A549 (cell line): Measurements from ENCODE around the gene GHR. TPM values are rescaled to one million over a fixed set of nuclear protein-coding genes. Genes with fewer than 3 reads are reported as not detected.

ENCODE experiments used
- ATAC-seq, 2 experiments: fragments of 200-7000 bp in 1 of 2; fragments of >200 bp in 1 of 2; cut with Nextera tagmentation in 1 of 2; cut with Tn5 transposase in 1 of 2; 3 replicates each; pipeline versions ENCODE4 v1.8.0 to v1.9.1; 2018 to 2020; ENCODE audit warnings: mild to moderate bottlenecking in 1 of 2, moderate library complexity in 1 of 2
- CTCF ChIA-PET: fragments of 300-600 bp; sonication (Branson Sonifier 250); formaldehyde crosslinking; extraction: SDS; loops from one replicate; lab custom pipeline; 2021; ENCODE audit warnings: antibody characterized with exemption, inconsistent platforms; lab: Yijun Ruan, JAX
- POLR2A ChIA-PET: fragments of 350-600 bp; formaldehyde crosslinking; extraction: SDS; loops from one replicate; lab custom pipeline; 2021; ENCODE audit warnings: antibody characterized with exemption, inconsistent platforms; lab: Yijun Ruan, JAX
- DNase-seq, 2 experiments: peaks; one replicate each; pipeline versions ENCODE4 v3.0.0 to v3.0.0-alpha.2; 2011 to 2016; ENCODE audit warnings: low read depth in 1 of 2, low spot score in 1 of 2
- FAIRE-seq: peaks from 2 replicates; lab custom pipeline; 2011; peaks lifted over from hg19 to GRCh38; lab: Jason Lieb, UNC
- H3K27ac ChIP-seq, 2 experiments: fragments of >200 bp; sonication (Bioruptor Twin); formaldehyde crosslinking; 3 replicates each; pipeline ENCODE4 v1.5.1; 2016 to 2017
- H3K4me1 ChIP-seq: fragments of >200 bp; sonication (Bioruptor Twin); formaldehyde crosslinking; 3 replicates; pipeline ENCODE4 v1.6.1; 2016
- H3K4me2 ChIP-seq: fragments of >200 bp; sonication (Bioruptor Twin); formaldehyde crosslinking; 3 replicates; pipeline ENCODE4 v1.6.1; 2016
- H3K4me3 ChIP-seq: fragments of >200 bp; sonication (Bioruptor Twin); formaldehyde crosslinking; 3 replicates; pipeline ENCODE4 v1.5.1; 2016
- H3K9me3 ChIP-seq: fragments of >200 bp; sonication (Bioruptor Twin); formaldehyde crosslinking; 3 replicates; pipeline ENCODE4 v1.6.1; 2016
- BCL3 ChIP-seq: fragments of >200 bp; sonication (Bioruptor Twin); formaldehyde crosslinking; IDR thresholded peaks from 3 replicates; pipeline ENCODE4 v1.6.1; 2016
- CBX2 ChIP-seq: fragments of 200-600 bp; sonication (generic); IDR thresholded peaks from 2 replicates; pipeline ENCODE4 v1.6.1; 2016; ENCODE audit warnings: low read depth, mild to moderate bottlenecking, borderline replicate concordance
- CBX8 ChIP-seq: fragments of 200-600 bp; sonication (generic); IDR thresholded peaks from 2 replicates; pipeline ENCODE4 v1.6.1; 2016
- CEBPB ChIP-seq, 2 experiments: fragments of >200 bp in 1 of 2; sonication (Bioruptor Twin) in 1 of 2; formaldehyde crosslinking in 1 of 2; IDR thresholded peaks; 2 replicates each; pipeline ENCODE4 v1.6.1; 2012 to 2016
- CHD2 ChIP-seq: fragments of 150-350 bp; IDR thresholded peaks from 2 replicates; pipeline ENCODE4 v1.6.1; 2014; ENCODE audit warnings: low read length; ENCODE audit not compliant: partially characterized antibody
- CHD4 ChIP-seq: fragments of 200-600 bp; sonication (generic); IDR thresholded peaks from 2 replicates; pipeline ENCODE4 v1.6.1; 2016; ENCODE audit warnings: antibody characterized with exemption, mild to moderate bottlenecking, borderline replicate concordance
- E2F6 ChIP-seq: IDR thresholded peaks from 2 replicates; pipeline ENCODE4 v1.6.1; 2012; ENCODE audit warnings: low read depth, borderline replicate concordance
- EHF ChIP-seq: fragments of 250-450 bp; sonication (Bioruptor Pico); IDR thresholded peaks from 2 replicates; pipeline ENCODE4 v1.5.0; 2020; ENCODE audit warnings: mild to moderate bottlenecking
- EHMT2 ChIP-seq: fragments of 200-600 bp; sonication (generic); IDR thresholded peaks from 2 replicates; pipeline ENCODE4 v1.6.1; 2016; ENCODE audit warnings: antibody characterized with exemption, low read depth, mild to moderate bottlenecking, moderate library complexity
- EP300 ChIP-seq, 2 experiments: fragments of >200 bp; sonication (Bioruptor Twin); formaldehyde crosslinking; IDR thresholded peaks; 2 replicates in 1 of 2; 3 replicates in 1 of 2; pipeline ENCODE4 v1.6.1; 2016 to 2017
- ESRRA ChIP-seq: fragments of 150-350 bp; IDR thresholded peaks from 2 replicates; pipeline ENCODE4 v1.6.1; 2014; ENCODE audit warnings: mild to moderate bottlenecking, low read length, borderline replicate concordance
- FOSB ChIP-seq: fragments of 250-450 bp; sonication (Bioruptor Pico); IDR thresholded peaks from 2 replicates; pipeline ENCODE4 v1.5.0; 2020; ENCODE audit warnings: mild to moderate bottlenecking, moderate library complexity
- FOSL2 ChIP-seq, 2 experiments: fragments of 450-650 bp in 1 of 2; fragments of >200 bp in 1 of 2; sonication (Bioruptor Twin) in 1 of 2; formaldehyde crosslinking; IDR thresholded peaks; 2 replicates each; pipeline versions ENCODE4 v1.5.0 to v1.6.1; 2016 to 2020; ENCODE audit warnings: mild to moderate bottlenecking in 1 of 2, moderate library complexity in 1 of 2
- FOXS1 ChIP-seq: fragments of 250-450 bp; sonication (Bioruptor Pico); IDR thresholded peaks from 2 replicates; pipeline ENCODE4 v1.5.0; 2020; ENCODE audit warnings: mild to moderate bottlenecking, moderate library complexity
- GATA3 ChIP-seq: IDR thresholded peaks from 2 replicates; pipeline ENCODE4 v1.6.1; 2012; ENCODE audit warnings: borderline replicate concordance
- HEYL ChIP-seq: fragments of 250-450 bp; sonication (Bioruptor Pico); IDR thresholded peaks from 2 replicates; pipeline ENCODE4 v1.8.0; 2021; ENCODE audit warnings: mild to moderate bottlenecking, moderate library complexity
- HOXB5 ChIP-seq: fragments of 250-450 bp; sonication (Bioruptor Pico); IDR thresholded peaks from 2 replicates; pipeline ENCODE4 v1.5.0; 2020; ENCODE audit warnings: mild to moderate bottlenecking, moderate library complexity
- KDM5A ChIP-seq: fragments of 200-600 bp; sonication (generic); IDR thresholded peaks from 2 replicates; pipeline ENCODE4 v1.6.1; 2016; ENCODE audit warnings: antibody characterized with exemption, mild to moderate bottlenecking
- MAFK ChIP-seq: fragments of 450-650 bp; IDR thresholded peaks from 2 replicates; pipeline ENCODE4 v1.6.1; 2014; ENCODE audit not compliant: partially characterized antibody
- MAZ ChIP-seq: fragments of 150-350 bp; IDR thresholded peaks from 2 replicates; pipeline ENCODE4 v1.6.1; 2014; ENCODE audit warnings: antibody characterized with exemption, low read depth, low read length, borderline replicate concordance
- NPAS2 ChIP-seq: fragments of 250-450 bp; sonication (Bioruptor Pico); IDR thresholded peaks from 2 replicates; pipeline ENCODE4 v1.8.0; 2022; ENCODE audit warnings: mild to moderate bottlenecking, moderate library complexity, borderline replicate concordance
- POLR2A ChIP-seq: IDR thresholded peaks from 2 replicates; pipeline ENCODE4 v1.6.1; 2012; ENCODE audit warnings: mild to moderate bottlenecking, low read length
- RAD21 ChIP-seq, 2 experiments: fragments of >200 bp in 1 of 2; sonication (Bioruptor Twin) in 1 of 2; formaldehyde crosslinking in 1 of 2; IDR thresholded peaks in 1 of 2; conservative IDR thresholded peaks in 1 of 2; 2 replicates in 1 of 2; 3 replicates in 1 of 2; pipeline ENCODE4 v1.6.1; 2012 to 2018; ENCODE audit warnings: inconsistent platforms in 1 of 2
- RARB ChIP-seq: fragments of 250-450 bp; sonication (Bioruptor Pico); IDR thresholded peaks from 2 replicates; pipeline ENCODE4 v1.8.0; 2021; ENCODE audit warnings: mild to moderate bottlenecking, moderate library complexity
- RCOR1 ChIP-seq: fragments of 150-350 bp; IDR thresholded peaks from 2 replicates; pipeline ENCODE4 v1.6.1; 2014; ENCODE audit warnings: antibody characterized with exemption, low read length, low read depth
- RNF2 ChIP-seq: fragments of 200-600 bp; sonication (generic); IDR thresholded peaks from 2 replicates; pipeline ENCODE4 v1.6.1; 2016; ENCODE audit warnings: low read depth, mild to moderate bottlenecking, antibody characterized with exemption, moderate library complexity, borderline replicate concordance
- SMC3 ChIP-seq: fragments of >200 bp; sonication (Bioruptor Twin); formaldehyde crosslinking; IDR thresholded peaks from 3 replicates; pipeline ENCODE4 v1.6.1; 2018; ENCODE audit warnings: inconsistent platforms
- TFCP2L1 ChIP-seq: fragments of 250-450 bp; sonication (Bioruptor Pico); IDR thresholded peaks from 2 replicates; pipeline ENCODE4 v1.5.0; 2021; ENCODE audit warnings: mild to moderate bottlenecking
- ZNF302 ChIP-seq: fragments of 250-450 bp; sonication (Bioruptor Pico); IDR thresholded peaks from 2 replicates; pipeline ENCODE4 v1.9.0; 2021; ENCODE audit warnings: inconsistent platforms, mild to moderate bottlenecking, moderate library complexity
- ZSCAN20 ChIP-seq: fragments of 250-450 bp; sonication (Bioruptor Pico); IDR thresholded peaks from 2 replicates; pipeline ENCODE4 v1.8.0; 2022; ENCODE audit warnings: mild to moderate bottlenecking, moderate library complexity
- WGBS: methylation state at CpG from one replicate; pipeline ENCODE4 v1.1.6; 2017; ENCODE audit errors: missing lambda C conversion rate; 5-methylcytosine and 5-hydroxymethylcytosine counted together
- polyA plus RNA-seq, 4 experiments: library from polyadenylated mRNA; depleted of rRNA in 3 of 4; stranded (reverse); fragments of >200 nt; fragmentation: RNase III in 1 of 4; extraction: RNeasy Plus Mini Kit Qiagen cat#74134 plus additional on column Dnase treatment in 1 of 4; gene quantifications; 2 replicates in 3 of 4; 3 replicates in 1 of 4; pipeline ENCODE4 v1.2.3, GENCODE V29; 2011 to 2017
- TF ChIP-seq, protein P1 (sequence below): fragments of 450-650 bp; IDR thresholded peaks from 2 replicates; pipeline ENCODE4 v1.6.1; 2014; ENCODE audit warnings: antibody characterized with exemption
- TF ChIP-seq, protein P2 (sequence below): IDR thresholded peaks from 2 replicates; pipeline ENCODE4 v1.6.1; 2012
- TF ChIP-seq, protein P3 (sequence below): IDR thresholded peaks from 2 replicates; pipeline ENCODE4 v1.6.1; 2012

GHR gene
- polyA plus RNA-seq, 2 of the 4 experiments (the other 2 are of a cell fraction) = 0.05 TPM; not detected in 1

DNA sequence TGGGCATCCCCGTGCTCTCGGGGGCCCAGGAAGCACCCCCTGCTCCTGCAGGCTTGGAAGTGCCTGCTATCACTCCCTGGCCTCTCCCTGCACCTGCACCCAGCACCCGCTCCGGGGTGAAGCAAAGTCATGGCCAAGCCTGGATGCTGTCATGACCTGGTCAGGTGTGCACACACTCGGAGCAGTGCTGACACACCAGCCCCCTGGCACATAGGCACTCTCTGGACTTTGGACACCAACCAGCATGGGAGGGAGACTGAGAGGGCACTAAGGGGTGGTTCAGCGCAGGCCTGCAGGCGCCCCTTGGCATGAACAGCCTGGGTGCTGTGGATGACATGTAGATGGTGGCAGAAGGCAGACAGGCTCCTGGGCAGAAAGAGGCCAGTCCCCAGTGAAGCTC is 158.6 kb downstream of the GHR start (continued):
- no peak for TF ChIP-seq CBX2
- TF ChIP-seq GATA3 = no peak
- TF ChIP-seq KDM5A = no peak
- TF ChIP-seq BCL3 = no peak

GRCh38 chr5:42582723-42583122 is 159.5 kb downstream of the GHR start:
- Histone ChIP-seq H3K9me3 (no peaks in the 10 kb centered on the region), H3K4me1 (no peaks in the 10 kb centered on the region), H3K4me2 (no peak overlapping the region), H3K27ac (no peak overlapping the region), H3K4me3 (no peak overlapping the region)
- ATAC-seq = peak in 1 of 2 experiments; percentile 32; a peak in 2 of 6 replicates
- POLR2A ChIA-PET = no interaction called here
- WGBS = 31% methylated on average over 9 of the region's 13 CpGs
- TF ChIP-seq HEYL (CRISPR knock-in tag) = no peak
- TF ChIP-seq EHMT2 = no peak
- TF ChIP-seq POLR2A = no peak
- TF ChIP-seq, protein P1, sequence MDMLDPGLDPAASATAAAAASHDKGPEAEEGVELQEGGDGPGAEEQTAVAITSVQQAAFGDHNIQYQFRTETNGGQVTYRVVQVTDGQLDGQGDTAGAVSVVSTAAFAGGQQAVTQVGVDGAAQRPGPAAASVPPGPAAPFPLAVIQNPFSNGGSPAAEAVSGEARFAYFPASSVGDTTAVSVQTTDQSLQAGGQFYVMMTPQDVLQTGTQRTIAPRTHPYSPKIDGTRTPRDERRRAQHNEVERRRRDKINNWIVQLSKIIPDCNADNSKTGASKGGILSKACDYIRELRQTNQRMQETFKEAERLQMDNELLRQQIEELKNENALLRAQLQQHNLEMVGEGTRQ = no peak
- no peak for TF ChIP-seq ZSCAN20 (CRISPR knock-in tag)
- no peak for TF ChIP-seq CHD2
- TF ChIP-seq ESRRA = no peak
- TF ChIP-seq, protein P2, sequence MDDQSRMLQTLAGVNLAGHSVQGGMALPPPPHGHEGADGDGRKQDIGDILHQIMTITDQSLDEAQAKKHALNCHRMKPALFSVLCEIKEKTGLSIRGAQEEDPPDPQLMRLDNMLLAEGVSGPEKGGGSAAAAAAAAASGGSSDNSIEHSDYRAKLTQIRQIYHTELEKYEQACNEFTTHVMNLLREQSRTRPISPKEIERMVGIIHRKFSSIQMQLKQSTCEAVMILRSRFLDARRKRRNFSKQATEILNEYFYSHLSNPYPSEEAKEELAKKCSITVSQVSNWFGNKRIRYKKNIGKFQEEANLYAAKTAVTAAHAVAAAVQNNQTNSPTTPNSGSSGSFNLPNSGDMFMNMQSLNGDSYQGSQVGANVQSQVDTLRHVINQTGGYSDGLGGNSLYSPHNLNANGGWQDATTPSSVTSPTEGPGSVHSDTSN = no peak
- TF ChIP-seq FOSL2 (IDR thresholded peaks at IDR 0.05) = no peak
- TF ChIP-seq FOSL2 (CRISPR knock-in tag; IDR thresholded peaks at IDR 0.05) = no peak
- no peak for TF ChIP-seq CBX8
- no peak for TF ChIP-seq MAZ
- TF ChIP-seq, protein P3, sequence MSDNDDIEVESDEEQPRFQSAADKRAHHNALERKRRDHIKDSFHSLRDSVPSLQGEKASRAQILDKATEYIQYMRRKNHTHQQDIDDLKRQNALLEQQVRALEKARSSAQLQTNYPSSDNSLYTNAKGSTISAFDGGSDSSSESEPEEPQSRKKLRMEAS = no peak
- TF ChIP-seq MAFK = no peak
- no peak for TF ChIP-seq ZNF302
- no peak for TF ChIP-seq E2F6
- TF ChIP-seq RARB (CRISPR knock-in tag) = no peak
- TF ChIP-seq RAD21 (conservative IDR thresholded peaks at IDR 0.05 in 1 of 2, IDR thresholded peaks at IDR 0.05 in 1 of 2) = no peak
- CTCF ChIA-PET = interaction anchor here (0.9 to 3.3 kb wide), 26 partner anchors 9 to 727 kb away, joined by 3 to 20 read pairs (median 4); partner anchors contain the start of gene GHR
- no peak for FAIRE-seq
- DNase-seq = no peak

DNA sequence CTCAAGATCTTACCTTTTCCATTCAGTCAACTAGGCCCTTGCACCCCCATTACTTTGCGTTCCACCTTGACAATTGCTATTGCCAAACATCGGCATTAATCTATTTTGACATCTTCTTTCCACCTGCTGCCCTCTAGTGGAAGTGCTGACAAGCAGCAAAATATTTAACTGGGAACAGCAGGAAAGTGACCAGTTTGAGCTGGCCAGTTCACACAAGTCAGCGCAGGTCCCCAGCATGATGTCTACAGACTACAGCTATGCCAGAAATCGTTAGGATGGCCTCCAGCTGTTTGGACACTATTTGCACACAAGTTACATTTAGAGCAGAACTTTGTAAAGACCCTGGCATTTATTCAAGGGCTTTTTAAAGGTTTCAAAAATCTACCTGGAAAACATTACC is 160.1 kb downstream of the GHR start:
- no peak overlapping the region for H3K4me2 ChIP-seq
- TF ChIP-seq MAFK = peak; percentile 46
- TF ChIP-seq HOXB5 = peak; percentile 97
- no peak for TF ChIP-seq NPAS2 (CRISPR knock-in tag)
- no peak for TF ChIP-seq FOXS1 (CRISPR knock-in tag)
- no peak for TF ChIP-seq FOSB (CRISPR knock-in tag)
- TF ChIP-seq GATA3 = peak; percentile 61
- TF ChIP-seq RCOR1 = no peak
- TF ChIP-seq EP300 (IDR thresholded peaks at IDR 0.05) = no peak
- no peak for TF ChIP-seq RNF2
- TF ChIP-seq E2F6 = no peak
- TF ChIP-seq CHD4 = no peak
- no peak for TF ChIP-seq TFCP2L1
- peak; percentile 66 for TF ChIP-seq SMC3
- peak; percentile 60 to 64; a peak in 4 of 5 replicates for TF ChIP-seq RAD21 (conservative IDR thresholded peaks at IDR 0.05 in 1 of 2, IDR thresholded peaks at IDR 0.05 in 1 of 2)
- no peak for TF ChIP-seq ESRRA
- TF ChIP-seq ZSCAN20 (CRISPR knock-in tag) = no peak
- no peak for TF ChIP-seq POLR2A
- peak in 1 of 2 experiments; percentile 76; a peak in 2 of 4 replicates for TF ChIP-seq CEBPB (IDR thresholded peaks at IDR 0.05)
- no peak for TF ChIP-seq EHF (CRISPR knock-in tag)

More for the DNA sequence above, 160.1 kb downstream of the GHR start:
- H3K4me3 ChIP-seq = no peak overlapping the region
- peak; percentile 73 to 85; a peak in 5 of 6 replicates for ATAC-seq
- H3K4me1 ChIP-seq = no peaks in the 10 kb centered on the region
- peak; percentile 50 to 58 for DNase-seq
- ChIA-PET CTCF (interaction anchor here (0.6 to 3.3 kb wide), 30 partner anchors 8 to 865 kb away, joined by 3 to 20 read pairs (median 4); partner anchors contain the start of gene GHR), POLR2A (no interaction called here)
- H3K9me3 ChIP-seq = no peaks in the 10 kb centered on the region
- WGBS = 10% methylated on average over 4 of the region's 4 CpGs
- FAIRE-seq = peak; percentile 46
- no peak overlapping the region for H3K27ac ChIP-seq
